Urinary bladder (tissue), 4 donors: Measurements from ENCODE around the gene RMDN2. TPM values are rescaled to one million over a fixed set of nuclear protein-coding genes. Genes with fewer than 3 reads are reported as not detected.

Experiments used
- DNase-seq: peaks from one replicate; pipeline ENCODE4 v3.0.0-alpha.2; 2015; ENCODE audit errors: extremely low spot score
- H3K27ac ChIP-seq: one replicate; pipeline ENCODE4 v1.5.1; 2013; ENCODE audit warnings: low read depth, mild to moderate bottlenecking, moderate library complexity
- H3K36me3 ChIP-seq: one replicate; pipeline ENCODE4 v1.6.1; 2013; ENCODE audit warnings: mild to moderate bottlenecking, moderate library complexity; ENCODE audit not compliant: insufficient read depth
- H3K4me1 ChIP-seq: one replicate; pipeline ENCODE4 v1.6.1; 2013; ENCODE audit warnings: mild to moderate bottlenecking, moderate library complexity; ENCODE audit not compliant: insufficient read depth
- H3K4me3 ChIP-seq: one replicate; pipeline ENCODE4 v1.5.1; 2013; ENCODE audit warnings: low read depth, low read length
- WGBS: extraction: QIAGEN DNeasy Blood & Tissue Kit; methylation state at CpG from one replicate; pipeline ENCODE4 v1.1.7; 2013; 5-methylcytosine and 5-hydroxymethylcytosine counted together
- polyA plus RNA-seq: library from polyadenylated mRNA; stranded (reverse); fragments of 200-250 nt; gene quantifications from one replicate; pipeline ENCODE4 v1.2.3, GENCODE V29; 2013
- total RNA-seq: library from RNA; depleted of rRNA; stranded (reverse); fragments of >200 nt; gene quantifications from one replicate; pipeline ENCODE4 v1.2.3, GENCODE V29; 2014
- donor health status: healthy with polysubstance abuse.
- donor health status: healthy.

The RMDN2 gene
- total and polyA plus RNA-seq, 2 donors = 6.4 to 17.7 TPM

DNA sequence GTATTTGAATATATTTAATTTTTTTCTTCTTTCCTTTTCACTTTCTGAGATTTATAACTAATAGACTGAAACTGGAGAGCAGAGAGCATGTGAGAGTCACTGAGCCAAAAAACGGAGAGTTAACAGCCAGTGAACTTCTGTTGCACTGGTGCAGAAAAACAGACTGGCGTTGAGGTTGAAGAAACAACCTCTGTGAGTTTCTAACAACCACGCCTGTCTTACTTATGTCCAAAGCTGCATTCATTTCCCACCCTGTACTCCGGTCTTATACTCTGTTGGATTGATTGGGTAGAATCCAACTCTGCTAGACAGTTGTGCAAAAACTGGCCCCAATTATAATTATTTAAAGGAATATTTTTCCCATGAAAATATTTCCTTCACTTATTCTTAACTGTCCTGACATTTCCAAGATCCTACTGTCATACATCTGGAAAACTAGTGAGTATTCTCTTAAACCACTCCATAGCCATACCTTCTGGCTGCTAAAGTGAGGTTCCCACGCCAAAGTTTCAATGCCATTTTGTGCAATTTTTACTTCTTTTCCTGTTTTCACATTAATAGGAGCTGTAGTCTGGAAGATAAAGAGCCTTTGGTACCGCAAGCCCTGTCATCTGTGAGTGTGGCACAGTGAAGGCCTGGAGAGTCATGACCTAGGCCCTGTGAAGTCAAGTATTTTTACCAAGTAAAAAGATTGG, 141.5 kb downstream of the RMDN2 start:
- H3K27ac ChIP-seq = no peak overlapping the region
- no peaks in the 10 kb centered on the region for H3K4me1 ChIP-seq
- WGBS = 86% methylated on average over 6 of the region's 6 CpGs
- DNase-seq = no peak
- H3K36me3 ChIP-seq = peaks cover 1% of the 10 kb centered on the region
- no peak overlapping the region for H3K4me3 ChIP-seq

Other genes with a start within 250 kb of the RMDN2 start
- gene CYP1B1, start 150.9 kb downstream of the RMDN2 start, total RNA-seq = 16.7 TPM
- 10.7 TPM for gene CYP1B1, start 150.9 kb downstream of the RMDN2 start, polyA plus RNA-seq